DOHH2 (cell line): ENCODE measurements around the gene UBE4B.

Source experiments
- CTCF ChIP-seq: fragments of 200-600 bp; sonication (generic); IDR thresholded peaks from one replicate; pipeline ENCODE4 v1.5.1; 2014; ENCODE audit warnings: antibody characterized with exemption, mild to moderate bottlenecking, low read depth, low read length; ENCODE audit not compliant: poor library complexity, severe bottlenecking
- EZH2phosphoT487 ChIP-seq: fragments of 200-600 bp; sonication (generic); IDR thresholded peaks from 2 replicates; pipeline ENCODE4 v1.6.1; 2017; ENCODE audit warnings: borderline replicate concordance, mild to moderate bottlenecking, antibody characterized with exemption, low read length, moderate library complexity, mixed read lengths

- no peak for TF ChIP-seq CTCF
- no peak for TF ChIP-seq EZH2phosphoT487
Observed at GRCh38 chr1:10132316-10132715, 99.6 kb downstream of the UBE4B start.
